Stimulated activated naive B cell treated with anti-CD40 and anti-IgM and Interleukin-4, amounts not matched to agents 10 μg/mL and 1 μg/mL and 100 μg/mL, for 72 hours (primary cell): ENCODE measurements around the gene ROBO2.
A peak's percentile ranks its signal among the peaks of the same experiment; 100 is the strongest.

Experiments used
- ATAC-seq, 2 donors: fragments of 150-1000 bp; cut with Tn5 transposase; replicated peaks; 2 replicates each; pipeline ENCODE4 v1.10.0; 2021; ENCODE audit warnings: moderate library complexity in 1 of 2
- DNase-seq: peaks from one replicate; pipeline ENCODE4 v3.0.0; 2021
- H3K27ac Mint-ChIP-seq: one replicate; pipeline ENCODE4 v1.8.0; 2022; ENCODE audit warnings: mild to moderate bottlenecking, mixed read lengths
- H3K27me3 Mint-ChIP-seq, 2 donors: one replicate each; pipeline ENCODE4 v1.8.0; 2022; ENCODE audit warnings: mixed read lengths in 2 of 2
- H3K36me3 Mint-ChIP-seq, 2 donors: one replicate each; pipeline ENCODE4 v1.8.0; 2022; ENCODE audit warnings: mixed read lengths in 2 of 2, mild to moderate bottlenecking in 1 of 2
- H3K4me1 Mint-ChIP-seq, 2 donors: one replicate each; pipeline ENCODE4 v1.8.0; 2022; ENCODE audit warnings: mixed read lengths in 2 of 2, mild to moderate bottlenecking in 1 of 2
- H3K4me3 Mint-ChIP-seq, 2 donors: one replicate each; pipeline ENCODE4 v1.8.0; 2022; ENCODE audit warnings: mild to moderate bottlenecking in 2 of 2, mixed read lengths in 2 of 2, moderate library complexity in 1 of 2
- H3K9me3 Mint-ChIP-seq, 2 donors: one replicate each; pipeline ENCODE4 v1.8.0; 2022; ENCODE audit warnings: mixed read lengths in 2 of 2, mild to moderate bottlenecking in 1 of 2

Gene ROBO2

DNA sequence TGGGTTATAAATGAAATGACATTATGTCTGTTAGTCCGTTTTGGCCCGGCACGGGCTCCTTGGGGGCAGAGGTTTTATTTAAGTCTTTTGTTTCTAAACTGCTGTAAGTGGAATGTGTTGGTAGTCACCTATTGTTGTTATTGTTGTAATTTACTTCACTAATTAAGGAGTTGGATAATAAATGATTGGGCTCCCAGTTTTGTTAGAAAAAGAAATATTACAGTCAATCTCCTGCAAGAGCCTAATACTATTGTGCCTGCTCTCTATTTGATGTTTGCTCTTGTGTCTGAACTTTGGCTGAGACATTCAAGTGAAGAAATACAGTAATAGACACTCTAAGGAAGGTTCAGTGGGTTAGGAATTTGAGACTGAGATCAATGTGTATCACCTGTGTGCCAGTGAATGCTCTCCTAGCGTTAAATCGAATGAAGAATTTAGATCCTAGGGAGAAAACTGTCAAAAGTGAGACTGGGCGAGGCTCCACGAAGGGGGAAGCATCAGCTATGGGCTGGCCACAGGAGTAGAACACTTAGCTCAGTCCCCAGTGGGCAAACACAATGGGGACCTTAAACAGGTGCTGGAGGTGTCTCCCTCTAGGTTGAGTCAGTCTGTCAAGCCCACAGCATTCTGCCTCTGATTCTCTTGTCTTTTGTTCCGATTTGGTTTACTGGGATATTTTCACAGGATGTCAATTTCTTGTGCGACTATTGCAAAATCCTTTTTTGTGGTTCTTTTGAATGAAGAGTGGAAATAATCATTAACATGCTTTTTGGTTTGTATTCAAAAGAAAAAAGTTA lies 1.2 kb downstream of the ROBO2 start:
- peaks cover 0 to 7% of the 10 kb centered on the region in 2 donors for H3K4me1 Mint-ChIP-seq
- ATAC-seq (no peak), DNase-seq (no peak)
- H3K36me3 Mint-ChIP-seq: no peaks in the 10 kb centered on the region
- no peak overlapping the region for H3K4me3 Mint-ChIP-seq
- H3K27me3 Mint-ChIP-seq: peaks cover 28 to 46% of the 10 kb centered on the region in 2 donors
- peak overlapping the region; percentile 7 for H3K27ac Mint-ChIP-seq
- H3K9me3 Mint-ChIP-seq: no peaks in the 10 kb centered on the region

DNA sequence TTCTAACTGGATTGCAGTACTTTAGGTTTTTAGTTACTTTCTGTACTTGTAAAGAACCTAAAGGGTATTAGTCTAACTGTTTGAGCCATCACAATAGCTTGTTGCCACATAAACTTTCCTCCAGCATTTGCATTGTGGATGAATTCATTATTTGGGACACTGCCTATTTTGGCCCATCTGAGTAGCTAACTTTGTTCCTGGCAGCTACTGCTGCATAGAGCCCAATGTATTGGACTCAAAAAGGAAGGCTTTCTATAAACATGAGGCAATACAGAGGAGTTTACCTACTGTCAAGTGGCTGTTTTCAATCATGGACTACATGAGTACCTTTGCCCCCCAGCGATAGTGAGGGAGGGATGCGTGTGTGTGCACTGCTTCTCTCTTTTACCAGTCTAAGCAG lies 1.9 kb downstream of the ROBO2 start:
- DNase-seq (no peak), ATAC-seq (no peak)
- Mint-ChIP-seq H3K27ac (no peak overlapping the region), H3K27me3 (peaks cover 28 to 46% of the 10 kb centered on the region in 2 donors), H3K4me3 (no peak overlapping the region), H3K4me1 (peaks cover 0 to 7% of the 10 kb centered on the region in 2 donors), H3K36me3 (no peaks in the 10 kb centered on the region), H3K9me3 (peaks cover 1 to 2% of the 10 kb centered on the region in 2 donors)

DNA sequence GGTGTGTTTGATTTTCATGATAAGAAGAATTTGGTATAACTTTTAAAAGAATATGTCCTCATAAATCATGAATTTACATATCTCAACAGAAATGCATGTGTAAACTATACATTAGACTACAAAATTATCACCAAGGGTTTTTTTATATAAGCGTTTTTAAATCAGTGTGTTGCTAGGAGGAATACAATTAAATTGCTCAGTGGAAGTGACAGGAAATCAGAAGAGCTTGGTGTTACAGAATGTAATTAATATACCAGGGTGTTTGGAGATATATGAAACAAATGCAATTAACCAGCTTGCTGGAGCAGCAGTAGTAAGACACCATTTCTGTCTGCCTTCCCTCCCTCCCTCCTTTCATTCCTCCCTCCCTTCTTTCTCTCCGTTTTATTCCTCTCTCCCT lies 2.4 kb downstream of the ROBO2 start:
- Mint-ChIP-seq H3K27ac (no peak overlapping the region), H3K9me3 (peaks cover 3 to 4% of the 10 kb centered on the region in 2 donors), H3K4me3 (no peak overlapping the region), H3K4me1 (peaks cover 0 to 7% of the 10 kb centered on the region in 2 donors), H3K27me3 (peaks cover 28 to 46% of the 10 kb centered on the region in 2 donors), H3K36me3 (no peaks in the 10 kb centered on the region)
- DNase-seq (no peak), ATAC-seq (no peak)

- no peak overlapping the region for H3K27ac Mint-ChIP-seq
- peaks cover 3 to 4% of the 10 kb centered on the region in 2 donors for H3K9me3 Mint-ChIP-seq
- H3K36me3 Mint-ChIP-seq: no peaks in the 10 kb centered on the region
- H3K4me3 Mint-ChIP-seq: no peak overlapping the region
- DNase-seq (no peak), ATAC-seq (no peak)
- H3K4me1 Mint-ChIP-seq: peaks cover 0 to 7% of the 10 kb centered on the region in 2 donors
- H3K27me3 Mint-ChIP-seq: peaks cover 28 to 41% of the 10 kb centered on the region in 2 donors
Measured at GRCh38 chr3:77042882-77043281, 3.0 kb downstream of the ROBO2 start.

DNA sequence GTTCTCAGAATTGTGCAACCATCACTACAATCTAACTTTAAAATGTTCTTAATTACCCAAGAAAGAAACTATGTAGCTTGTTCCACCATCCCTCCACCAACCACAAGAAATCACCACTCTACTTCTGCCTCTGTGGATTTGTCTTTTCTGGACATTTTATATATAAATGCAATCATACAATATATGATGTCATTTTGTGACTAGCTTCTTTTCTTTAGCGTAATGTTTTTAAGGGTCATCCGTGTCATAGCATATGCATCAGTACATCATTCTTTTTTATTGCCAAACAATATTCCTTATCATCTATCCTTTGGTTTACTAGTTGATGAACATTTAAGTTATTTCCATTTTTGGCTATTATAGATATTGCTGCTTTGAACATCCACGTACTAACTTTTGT lies 5.8 kb downstream of the ROBO2 start:
- Mint-ChIP-seq H3K4me1 (no peaks in the 10 kb centered on the region), H3K4me3 (no peak overlapping the region), H3K27ac (no peak overlapping the region), H3K9me3 (peaks cover 3 to 4% of the 10 kb centered on the region in 2 donors), H3K27me3 (peaks cover 12 to 14% of the 10 kb centered on the region in 2 donors), H3K36me3 (no peaks in the 10 kb centered on the region)
- ATAC-seq: no peak
- DNase-seq: no peak

- Mint-ChIP-seq H3K27me3 (no peaks in the 10 kb centered on the region), H3K9me3 (peaks cover 3 to 4% of the 10 kb centered on the region in 2 donors), H3K4me3 (no peak overlapping the region), H3K36me3 (no peaks in the 10 kb centered on the region), H3K27ac (no peak overlapping the region), H3K4me1 (no peaks in the 10 kb centered on the region)
- ATAC-seq (no peak), DNase-seq (no peak)
Measured at GRCh38 chr3:77048186-77048585, 8.3 kb downstream of the ROBO2 start.

GRCh38 chr3:77051591-77051990 lies 11.7 kb downstream of the ROBO2 start:
- Mint-ChIP-seq H3K9me3 (peaks cover 3 to 4% of the 10 kb centered on the region in 2 donors), H3K36me3 (no peaks in the 10 kb centered on the region), H3K4me1 (no peaks in the 10 kb centered on the region), H3K27ac (no peak overlapping the region), H3K4me3 (no peak overlapping the region), H3K27me3 (no peaks in the 10 kb centered on the region)
- no peak for ATAC-seq
- DNase-seq: no peak

DNA sequence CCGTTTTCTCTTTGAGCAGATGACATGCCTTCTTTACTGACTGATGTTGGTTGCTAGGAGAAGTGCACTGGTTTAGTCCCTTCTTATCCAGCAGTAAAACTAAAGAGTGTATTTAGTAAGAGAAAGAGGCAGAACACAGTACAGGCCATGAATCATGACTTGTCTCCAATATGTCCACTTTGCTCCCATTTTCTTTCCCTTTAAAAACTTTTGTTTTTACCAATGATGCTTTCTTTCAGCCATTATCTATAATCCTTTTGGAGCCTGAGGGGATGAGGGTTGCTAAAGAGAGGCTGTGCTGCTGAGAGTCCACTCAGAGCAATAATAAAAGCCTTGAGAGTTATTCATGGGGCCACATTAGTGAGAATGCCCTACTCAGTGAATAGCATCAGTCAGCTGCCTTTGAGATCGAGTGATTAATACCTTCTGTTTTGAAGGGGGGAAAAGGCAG lies 12.2 kb downstream of the ROBO2 start:
- no peaks in the 10 kb centered on the region for H3K4me1 Mint-ChIP-seq
- peaks cover 0 to 2% of the 10 kb centered on the region in 2 donors for H3K9me3 Mint-ChIP-seq
- H3K27ac Mint-ChIP-seq: no peak overlapping the region
- no peak for ATAC-seq
- H3K36me3 Mint-ChIP-seq: no peaks in the 10 kb centered on the region
- no peak for DNase-seq
- H3K27me3 Mint-ChIP-seq: no peaks in the 10 kb centered on the region
- H3K4me3 Mint-ChIP-seq: no peak overlapping the region

DNA sequence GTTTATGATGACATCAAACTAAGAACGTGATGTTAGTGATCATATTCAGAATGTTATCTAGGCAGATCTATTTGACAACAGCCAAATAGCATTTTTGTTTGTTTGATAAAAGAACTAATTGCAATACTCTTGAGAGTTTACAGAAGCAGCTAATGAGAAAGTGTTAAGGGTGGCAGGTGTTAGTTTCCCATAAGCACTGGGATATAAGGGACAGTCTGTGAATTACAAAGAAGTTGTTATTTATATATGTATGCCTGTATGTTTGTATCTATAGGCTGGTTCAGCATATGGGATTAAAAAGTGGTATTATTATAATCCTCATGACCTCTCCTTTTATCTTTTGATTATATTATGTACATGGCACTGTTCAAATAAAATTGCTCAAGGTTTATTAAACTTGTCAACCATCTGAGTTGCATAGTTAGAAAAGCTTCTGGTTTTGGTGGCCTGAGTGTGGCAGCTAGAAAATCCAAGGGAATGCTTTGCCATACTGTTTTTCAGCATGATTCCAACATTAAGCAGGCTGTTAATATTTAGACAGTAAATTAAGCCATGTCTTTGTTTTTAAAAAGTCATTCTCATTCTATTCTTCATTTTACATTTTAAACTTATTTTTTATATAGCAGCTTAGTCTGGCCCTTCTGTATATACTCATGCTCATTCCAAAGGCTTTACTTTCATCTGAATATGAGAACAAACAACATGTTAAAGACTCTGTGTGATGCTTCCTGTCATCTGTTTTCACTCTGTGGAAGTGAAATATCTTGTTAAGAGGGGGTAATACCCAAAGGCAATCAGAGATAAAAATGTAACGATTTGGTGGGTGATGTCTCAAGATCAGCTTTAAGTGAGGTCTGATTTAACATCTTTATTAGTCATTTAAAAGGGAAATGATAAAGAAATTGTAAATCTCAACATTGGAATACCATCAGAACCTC lies 13.1 kb downstream of the ROBO2 start:
- peaks cover 0 to 2% of the 10 kb centered on the region in 2 donors for H3K9me3 Mint-ChIP-seq

GRCh38 chr3:77053795-77054194 lies 13.9 kb downstream of the ROBO2 start:
- H3K27ac Mint-ChIP-seq: no peak overlapping the region
- no peaks in the 10 kb centered on the region for H3K4me1 Mint-ChIP-seq
- no peaks in the 10 kb centered on the region for H3K36me3 Mint-ChIP-seq

More for the DNA sequence above, 13.1 kb downstream of the ROBO2 start:
- Mint-ChIP-seq H3K4me1 (no peaks in the 10 kb centered on the region), H3K27me3 (no peaks in the 10 kb centered on the region), H3K36me3 (no peaks in the 10 kb centered on the region), H3K4me3 (no peak overlapping the region), H3K27ac (no peak overlapping the region)
- no peak for ATAC-seq
- no peak for DNase-seq

GRCh38 chr3:77055841-77056341 lies 16.0 kb downstream of the ROBO2 start:
- Mint-ChIP-seq H3K4me1 (no peaks in the 10 kb centered on the region), H3K36me3 (no peaks in the 10 kb centered on the region), H3K9me3 (peaks cover 0 to 8% of the 10 kb centered on the region in 2 donors), H3K4me3 (no peak overlapping the region), H3K27ac (no peak overlapping the region), H3K27me3 (no peaks in the 10 kb centered on the region)
- ATAC-seq: no peak
- DNase-seq: no peak

More at GRCh38 chr3:77053795-77054194, 13.9 kb downstream of the ROBO2 start:
- Mint-ChIP-seq H3K9me3 (peaks cover 0 to 2% of the 10 kb centered on the region in 2 donors), H3K4me3 (no peak overlapping the region), H3K27me3 (no peaks in the 10 kb centered on the region)
- ATAC-seq: no peak
- no peak for DNase-seq

GRCh38 chr3:77059354-77059753 lies 19.5 kb downstream of the ROBO2 start:
- DNase-seq (no peak), ATAC-seq (no peak)
- Mint-ChIP-seq H3K4me1 (no peaks in the 10 kb centered on the region), H3K9me3 (peaks cover 0 to 12% of the 10 kb centered on the region in 2 donors), H3K27ac (no peak overlapping the region), H3K27me3 (no peaks in the 10 kb centered on the region), H3K36me3 (no peaks in the 10 kb centered on the region), H3K4me3 (no peak overlapping the region)

DNA sequence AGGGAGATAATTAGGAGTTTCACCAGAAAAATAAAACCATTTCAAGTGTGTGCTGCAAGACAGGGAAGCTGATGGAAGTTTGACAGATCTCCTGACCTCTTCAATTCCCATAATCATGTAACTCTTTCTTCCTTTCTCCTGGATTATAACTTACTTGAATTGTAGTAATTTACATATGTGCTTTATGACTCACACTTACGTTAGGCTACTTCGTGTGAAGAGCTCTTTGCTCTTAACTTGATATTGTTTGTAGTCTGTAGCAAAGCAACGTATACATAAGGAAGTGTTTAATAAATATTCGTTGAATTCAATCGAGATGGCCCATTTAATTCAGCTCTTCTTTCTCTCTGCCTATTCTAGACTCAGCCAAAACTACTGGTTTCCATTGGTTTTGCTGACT lies 23.5 kb downstream of the ROBO2 start:
- H3K36me3 Mint-ChIP-seq: no peaks in the 10 kb centered on the region
- H3K9me3 Mint-ChIP-seq: peaks cover 0 to 10% of the 10 kb centered on the region in 2 donors
- no peak for ATAC-seq
- H3K4me3 Mint-ChIP-seq: no peak overlapping the region
- H3K27me3 Mint-ChIP-seq: no peaks in the 10 kb centered on the region
- DNase-seq: no peak
- H3K4me1 Mint-ChIP-seq: no peaks in the 10 kb centered on the region
- no peak overlapping the region for H3K27ac Mint-ChIP-seq

DNA sequence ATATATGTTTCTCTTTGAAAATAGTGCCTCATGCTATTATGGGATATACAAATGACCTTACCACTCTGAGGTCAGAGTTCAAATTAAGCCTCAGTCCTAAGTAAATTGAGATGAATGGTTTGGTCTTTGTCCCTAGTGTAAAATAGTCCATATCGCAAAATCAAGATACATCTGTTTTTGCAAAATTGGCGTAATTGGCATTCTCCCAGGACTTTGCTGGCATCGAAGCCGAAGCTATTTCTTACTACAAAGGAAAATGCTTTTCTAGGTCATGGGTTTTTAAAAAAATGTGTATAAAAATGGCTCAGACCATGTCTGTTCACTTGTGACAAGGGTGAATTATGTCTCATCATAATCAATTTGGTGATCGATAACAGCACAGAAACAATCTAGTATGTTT lies 25.9 kb downstream of the ROBO2 start:
- Mint-ChIP-seq H3K9me3 (peaks cover 3 to 4% of the 10 kb centered on the region in 2 donors), H3K4me1 (no peaks in the 10 kb centered on the region), H3K4me3 (no peak overlapping the region), H3K27me3 (no peaks in the 10 kb centered on the region), H3K36me3 (no peaks in the 10 kb centered on the region), H3K27ac (no peak overlapping the region)
- no peak for ATAC-seq
- no peak for DNase-seq
